ENCODE measurements around the gene COA5.

Gene COA5, protein sequence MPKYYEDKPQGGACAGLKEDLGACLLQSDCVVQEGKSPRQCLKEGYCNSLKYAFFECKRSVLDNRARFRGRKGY

DNA sequence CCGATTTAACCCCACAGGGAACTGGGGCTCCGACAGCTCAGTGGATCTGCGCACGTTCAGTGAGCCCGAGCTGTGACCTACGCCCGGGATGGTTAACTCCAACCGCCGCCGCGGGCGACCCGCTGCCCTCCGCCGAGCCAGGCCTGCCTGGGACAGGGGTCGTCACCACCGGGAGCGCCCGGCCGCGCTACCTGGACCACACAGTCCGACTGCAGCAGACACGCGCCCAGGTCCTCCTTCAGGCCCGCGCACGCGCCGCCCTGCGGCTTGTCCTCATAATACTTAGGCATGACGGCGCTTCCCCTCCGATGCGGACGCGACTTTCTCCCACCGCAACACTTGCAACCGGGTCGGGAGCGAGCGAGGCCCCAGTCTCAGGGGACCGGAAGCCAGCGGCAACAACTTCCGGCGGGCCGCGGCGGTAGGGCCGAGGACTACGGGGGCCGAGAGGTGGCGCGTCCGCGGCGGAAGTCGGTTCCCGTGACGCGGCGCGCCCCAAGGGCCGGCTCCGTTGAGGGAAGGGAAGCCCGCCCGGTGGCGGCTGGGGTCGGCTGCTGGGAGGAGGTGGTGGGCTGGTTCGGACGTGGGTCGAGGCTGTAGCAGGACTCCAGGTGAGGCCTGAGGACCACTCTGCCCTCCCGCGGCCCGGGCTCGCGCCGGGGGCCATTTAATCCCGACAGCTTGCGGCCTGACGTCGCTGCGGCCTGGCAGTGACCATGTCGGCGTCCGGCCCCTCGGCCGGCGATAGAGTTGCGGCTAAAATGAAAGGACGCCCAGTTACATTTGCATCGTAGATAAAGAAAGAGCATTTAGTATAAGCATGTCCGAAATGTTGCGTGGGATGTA lies at the start of gene COA5, which contains the start of gene UNC50:
TSS of gene COA5 (minus strand) at position 397 of the 846 bp plus-strand sequence. CDS start at position 290, 107 bp downstream.
TSS of gene UNC50 (plus strand) at position 474 of the 846 bp plus-strand sequence. CDS start 1,171 bp downstream, outside the sequence.
- peak; percentile 81 for DNase-seq

- DNase-seq = no peak
These were observed 48.5 kb upstream of the COA5 start for GRCh38 chr2:98656800-98657199.

DNA sequence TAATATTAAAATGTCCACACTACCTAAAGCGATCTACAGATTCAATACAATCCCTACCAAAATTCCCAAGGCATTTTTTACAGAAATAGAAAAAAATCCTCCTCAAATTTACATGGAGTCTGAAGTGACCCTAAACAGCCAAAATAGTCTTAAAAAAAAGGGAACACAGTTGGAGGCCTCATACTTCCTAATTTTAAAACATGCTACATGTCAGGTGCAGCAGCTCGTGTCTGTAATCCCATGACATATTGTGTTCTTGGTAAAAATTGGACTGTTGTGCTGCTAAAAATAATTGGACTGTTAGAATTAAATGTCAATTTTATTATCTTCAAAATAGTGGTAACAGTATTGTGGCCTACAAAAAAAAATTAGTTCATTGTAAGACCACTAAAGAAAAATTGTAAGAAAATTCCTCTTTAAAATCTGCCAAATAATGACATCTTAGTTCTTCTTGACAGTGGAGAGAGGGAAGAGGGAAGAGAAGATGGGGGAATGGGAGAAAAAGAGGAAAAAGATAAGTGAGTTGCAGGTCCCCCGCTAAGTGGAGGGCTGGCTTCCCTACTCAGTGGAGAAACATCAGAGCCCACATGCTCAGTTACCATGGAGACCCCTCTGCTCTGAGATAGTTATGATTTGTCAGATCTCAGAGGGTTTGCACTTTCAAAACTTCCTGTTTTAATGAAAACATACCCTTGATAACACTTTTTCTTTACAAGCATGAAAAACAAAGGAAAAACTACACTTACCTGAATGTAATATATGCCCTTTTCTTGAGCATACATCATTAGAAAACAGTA lies 46.6 kb upstream of the COA5 start:
- no peak for DNase-seq

DNA sequence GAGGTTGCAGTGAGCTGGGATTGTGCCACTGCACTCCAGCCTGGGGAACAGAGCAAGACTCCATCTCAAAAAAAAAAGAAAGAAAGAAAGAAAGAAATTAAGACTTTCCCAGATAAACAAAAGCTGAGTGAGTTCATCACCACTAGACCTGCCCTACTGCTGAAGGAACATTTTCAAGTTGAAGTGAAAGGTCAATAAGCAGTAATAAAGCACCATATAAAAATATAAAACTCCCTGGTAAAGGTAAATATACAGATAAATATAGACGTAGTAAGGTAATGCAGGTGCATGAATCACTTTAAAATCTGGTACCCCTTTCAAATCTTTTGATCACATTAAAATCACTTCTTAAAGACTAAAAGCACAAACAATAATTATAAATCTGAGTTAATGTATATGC lies 42.7 kb upstream of the COA5 start:
- no peak for DNase-seq

- DNase-seq = no peak
These were observed 41.7 kb upstream of the COA5 start for GRCh38 chr2:98649992-98650375.

DNA sequence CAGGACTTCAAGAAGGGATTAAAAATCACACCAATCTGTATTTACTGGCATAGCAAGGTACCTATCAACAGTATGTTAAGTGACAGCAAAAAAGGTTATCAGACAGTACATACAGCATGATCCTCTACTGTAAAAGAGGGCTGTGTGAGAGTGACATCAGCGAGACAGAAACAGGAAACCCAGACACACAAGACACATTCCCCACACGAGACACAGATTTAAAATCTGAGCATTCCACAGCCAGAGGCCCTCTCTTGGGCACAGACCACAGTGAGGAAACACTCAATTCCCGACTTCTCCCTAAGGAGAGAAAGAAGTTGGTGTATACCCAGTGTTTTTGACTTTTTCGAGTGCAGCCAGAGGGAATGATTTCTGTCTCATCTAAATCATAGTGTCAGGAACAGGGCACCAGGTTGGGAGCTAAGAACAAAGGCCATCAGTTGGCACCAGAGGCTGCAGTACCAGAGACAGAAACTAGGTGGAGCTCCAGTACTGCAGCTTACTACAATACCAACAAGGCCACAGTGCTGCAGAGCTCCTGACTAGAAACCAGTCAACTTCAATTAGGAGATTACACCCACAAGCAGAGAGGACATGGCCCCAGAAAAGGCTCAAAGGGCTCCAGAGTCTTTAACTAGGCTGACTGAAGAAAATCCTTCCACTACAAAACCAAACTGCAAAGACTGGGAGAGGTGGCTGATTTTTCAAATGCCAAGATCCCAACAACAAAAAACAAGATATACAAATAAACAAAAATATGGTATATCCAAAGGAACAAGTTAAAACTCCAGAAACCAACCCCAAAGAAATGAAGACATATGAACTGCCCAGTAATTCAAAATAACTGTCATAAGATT lies 41.1 kb upstream of the COA5 start:
- peak; percentile 56 for DNase-seq

DNA sequence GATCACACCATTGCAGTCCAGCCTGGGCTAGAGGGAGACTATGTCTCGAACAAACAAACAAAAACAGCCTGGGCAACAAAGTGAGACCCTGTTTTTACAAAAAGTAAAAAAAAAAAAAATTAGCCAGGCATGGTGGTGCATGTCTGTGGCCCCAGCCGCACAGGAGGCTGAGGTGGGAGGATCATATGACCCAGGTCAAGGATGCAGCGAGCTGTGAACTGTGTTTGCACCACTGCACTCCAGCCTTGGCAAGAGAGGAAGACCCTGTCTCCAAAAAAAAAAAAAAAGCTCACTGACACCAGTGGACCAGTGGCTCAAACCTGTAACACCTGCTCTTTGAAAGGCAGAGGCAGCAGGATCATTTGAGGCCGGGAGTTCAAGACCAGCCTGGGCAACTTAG lies 40.1 kb upstream of the COA5 start:
- DNase-seq = no peak

- DNase-seq = no peak
These were observed 39.3 kb upstream of the COA5 start for GRCh38 chr2:98647636-98648035.

DNA sequence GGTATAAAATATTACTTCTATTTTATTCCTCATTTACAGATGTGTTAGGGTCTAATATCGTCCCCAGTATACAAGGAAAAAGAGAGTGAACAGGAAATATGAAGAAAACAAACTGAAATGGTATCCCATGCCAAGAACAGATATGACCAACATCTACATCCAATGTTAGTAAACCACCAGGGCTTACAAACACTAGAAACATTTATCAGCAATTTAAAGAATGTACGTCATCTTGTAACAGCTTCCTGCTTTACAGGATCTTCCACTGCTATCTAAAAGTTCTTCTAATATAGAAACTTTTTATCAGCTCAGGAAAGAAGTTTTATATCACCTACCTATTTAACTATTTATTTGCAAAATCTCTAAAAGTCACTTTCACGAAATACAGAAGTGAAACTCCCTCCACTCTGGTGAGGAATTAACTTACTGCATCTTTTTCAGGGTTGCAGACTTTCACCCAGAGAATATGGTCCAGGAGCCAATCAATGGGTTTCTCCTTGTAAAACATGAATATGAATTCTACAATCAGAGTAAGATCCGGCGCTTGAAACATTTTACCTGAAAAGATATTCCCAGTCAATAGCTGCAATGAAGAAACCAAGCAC lies 35.3 kb upstream of the COA5 start:
- DNase-seq = no peak

GRCh38 chr2:98637401-98638147 lies 29.3 kb upstream of the COA5 start:
- no peak for DNase-seq

DNA sequence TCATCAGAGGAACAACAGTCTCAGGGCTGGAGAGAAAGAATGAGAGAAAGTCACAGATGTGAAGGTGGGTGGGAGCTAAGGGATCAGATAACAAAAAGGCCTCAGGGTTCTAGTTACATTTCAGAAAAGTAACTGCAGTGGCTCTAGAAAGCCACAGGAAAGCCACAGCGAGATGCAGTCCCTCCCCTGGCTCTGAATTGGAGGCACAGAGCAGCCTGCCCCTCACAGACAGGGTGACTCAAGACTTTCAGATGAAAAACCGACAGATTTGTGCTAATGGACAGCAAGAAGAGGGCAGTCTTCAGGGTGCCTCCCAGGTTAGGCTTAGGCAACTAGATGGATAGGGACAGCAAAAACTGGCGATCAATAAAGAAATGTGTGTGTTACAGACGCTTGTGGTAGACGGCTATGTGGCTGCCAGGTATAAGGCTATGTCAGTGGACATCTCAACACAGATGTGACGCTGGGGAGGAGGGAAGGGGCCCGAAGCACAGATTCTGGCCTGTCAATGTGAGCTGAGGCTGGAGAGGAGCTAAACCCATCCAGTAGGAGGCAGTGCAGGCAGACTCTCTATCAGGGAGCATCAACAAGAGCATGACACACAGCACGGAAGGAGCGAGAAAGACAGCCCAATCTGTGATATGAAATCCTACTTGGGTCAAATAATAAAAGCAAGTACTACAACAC lies 26.2 kb upstream of the COA5 start:
- no peak for DNase-seq

DNA sequence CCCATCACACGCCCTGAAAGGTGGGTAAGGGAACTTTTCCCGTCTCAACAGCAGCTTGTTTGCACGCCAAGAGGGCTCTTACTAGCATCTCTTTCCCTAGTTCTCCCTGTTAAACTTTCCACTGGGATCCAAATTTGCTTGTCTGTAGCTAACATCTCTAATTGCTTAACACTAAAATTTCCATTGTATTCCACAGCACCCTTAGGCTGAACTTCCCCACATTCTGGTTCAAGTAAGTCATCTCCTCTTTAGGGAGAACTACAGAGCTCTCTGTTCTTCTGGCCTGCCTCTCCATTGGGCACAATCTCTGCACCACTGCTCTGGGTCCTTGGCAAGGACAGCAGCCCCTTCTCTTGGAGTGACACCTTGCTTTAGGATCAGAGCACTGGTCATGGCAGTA lies 24.0 kb upstream of the COA5 start:
- no peak for DNase-seq

DNA sequence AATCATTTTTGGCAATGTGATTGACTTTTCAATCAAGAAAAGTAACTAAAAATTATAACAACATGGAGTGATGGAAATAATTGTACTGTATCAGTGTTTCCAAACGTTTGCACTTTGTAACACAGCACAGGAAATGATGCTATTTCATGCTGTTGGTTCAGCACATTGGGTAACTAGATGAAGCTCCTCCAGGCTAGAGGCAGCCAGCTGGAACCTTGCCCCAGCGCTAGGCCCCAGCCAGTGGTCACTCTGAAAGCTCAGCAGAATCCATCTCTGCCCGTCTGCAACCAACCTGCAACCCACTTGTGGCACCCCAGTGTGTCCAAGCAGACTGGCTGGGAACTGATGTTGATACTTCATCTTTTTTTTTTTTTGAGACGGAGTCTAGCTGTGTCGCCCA lies 15.3 kb upstream of the COA5 start:
- no peak for DNase-seq

- DNase-seq = no peak
These were observed 8.8 kb upstream of the COA5 start for GRCh38 chr2:98617149-98617548.

DNA sequence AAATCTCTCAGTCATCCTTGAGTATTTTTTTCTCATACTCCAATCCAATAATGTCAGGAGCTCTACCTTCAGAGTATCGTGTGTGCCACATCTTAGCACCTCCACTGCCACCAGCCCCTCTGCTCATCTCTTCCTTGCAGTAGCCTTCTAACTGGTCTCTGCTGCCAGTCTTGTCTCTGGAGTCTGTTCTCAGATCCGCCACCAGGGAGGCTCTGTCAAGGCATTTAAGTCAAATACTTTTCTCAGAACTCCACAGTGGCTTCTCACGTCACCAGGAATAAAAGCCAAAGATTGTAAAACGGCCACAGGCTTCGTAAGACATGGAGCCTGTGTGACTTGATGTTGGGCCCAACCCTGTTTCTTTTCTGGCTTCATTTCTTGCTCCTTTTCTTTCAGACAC lies 7.2 kb upstream of the COA5 start:
- no peak for DNase-seq

DNA sequence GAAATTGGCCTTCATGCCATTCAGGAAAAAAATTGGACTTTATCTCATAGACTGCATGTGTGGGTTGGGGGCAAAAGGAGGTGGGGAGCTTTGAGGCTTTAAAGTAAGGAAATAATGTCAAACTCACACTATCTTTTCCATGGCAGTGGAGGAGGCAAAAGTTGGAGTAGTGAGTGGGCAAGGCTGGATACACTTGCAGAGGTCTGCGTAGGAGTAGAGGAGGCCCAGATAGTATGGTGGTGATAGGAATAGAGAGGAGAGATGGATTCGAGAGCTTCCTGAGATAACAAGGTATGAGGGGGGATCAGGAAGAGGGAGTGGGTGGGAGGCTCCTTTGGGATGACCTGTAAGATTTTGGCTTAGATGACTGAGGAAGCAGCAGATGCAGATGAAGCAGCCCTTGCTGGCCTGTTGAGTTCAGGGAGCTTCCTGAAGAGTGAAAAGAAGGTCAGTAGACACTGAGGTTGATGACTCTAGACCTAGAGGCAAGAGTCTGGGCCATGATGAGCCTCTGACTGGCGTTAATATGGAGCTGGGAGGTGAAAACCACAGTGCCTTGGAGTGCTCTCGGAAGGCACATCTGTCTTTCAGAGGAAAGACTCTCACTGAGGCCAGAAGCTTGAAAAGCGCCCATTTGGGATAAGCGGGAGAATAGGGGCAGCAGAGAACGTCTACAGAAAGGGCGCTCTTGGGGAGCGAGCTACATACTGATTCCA lies 5.9 kb upstream of the COA5 start:
- no peak for DNase-seq

- DNase-seq = no peak
These were observed 771 bp upstream of the COA5 start for GRCh38 chr2:98608962-98609604.

DNA sequence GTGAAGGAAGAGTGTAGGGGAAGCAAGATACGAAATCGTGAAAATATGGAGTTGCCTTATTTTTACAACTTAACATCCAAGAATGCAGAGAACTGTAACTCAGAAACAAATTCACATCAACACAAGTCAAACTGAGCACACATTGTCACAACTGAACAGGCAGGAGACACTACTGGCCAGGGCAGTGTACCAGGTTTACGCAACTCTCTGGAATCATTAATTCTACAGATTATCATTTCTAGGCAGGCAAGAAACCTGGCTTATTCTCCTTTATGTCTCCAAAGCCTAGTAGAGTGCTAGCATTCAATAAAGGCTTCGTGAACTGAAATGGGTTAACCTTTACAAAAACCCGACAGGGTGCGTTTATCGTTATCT lies 584 bp downstream of the COA5 start:
- no peak for DNase-seq

GRCh38 chr2:98607104-98607503 lies 1.2 kb downstream of the COA5 start:
- no peak for DNase-seq

DNA sequence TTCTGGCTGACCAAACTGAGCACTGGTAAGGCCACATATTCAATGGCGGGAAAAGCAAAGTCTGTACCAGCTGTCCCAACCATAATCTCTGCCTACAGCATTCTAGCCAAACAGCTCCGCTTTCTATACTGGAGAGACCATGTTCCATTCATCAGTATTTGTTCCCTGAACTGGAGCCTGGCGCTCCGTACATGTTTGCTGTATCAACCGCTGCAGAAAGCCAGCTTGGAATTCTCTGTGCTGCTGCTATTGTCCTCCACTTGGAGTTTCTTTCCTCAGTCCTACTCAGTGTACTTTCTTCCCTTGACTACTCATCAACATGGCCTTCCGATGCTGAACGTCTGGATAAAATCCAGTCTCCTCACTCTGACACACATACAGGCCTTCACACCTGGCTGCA lies 1.9 kb downstream of the COA5 start:
- no peak for DNase-seq

All from NCI-H1048 (cell line).